Measurements from ENCODE around the gene CANT1. TPM values are rescaled to one million over a fixed set of nuclear protein-coding genes. Genes with fewer than 3 reads are reported as not detected.

The CANT1 gene
- total RNA-seq, 1 experiment from 2014 or later: 33.0 TPM

- no CpG with 5 or more reads among the region's 5 CpGs for WGBS (ENCODE audit: extremely low coverage, insufficient read length, low lambda C conversion rate)
- Histone ChIP-seq H3K4ac (ENCODE audit: low read depth, low read length) (no peak overlapping the region), H2BK15ac (ENCODE audit: low read depth, low read length) (no peak overlapping the region), H4K8ac (replicated peaks; ENCODE audit: insufficient read length, low read depth, low read length) (no peak overlapping the region), H3K27me3 (ENCODE audit: insufficient read depth, low read length) (no peaks in the 10 kb centered on the region), H3K14ac (ENCODE audit: insufficient read depth, low read length) (no peak overlapping the region), H3K18ac (ENCODE audit: insufficient read length, low read depth, low read length) (no peak overlapping the region), H2AFZ (ENCODE audit: low read length) (no peak overlapping the region), H3K23me2 (ENCODE audit: insufficient read length, low read depth, low read length, poor library complexity, severe bottlenecking) (no peaks in the 10 kb centered on the region), H3K79me2 (ENCODE audit: insufficient read depth, low read length) (no peaks in the 10 kb centered on the region), H3K9ac (ENCODE audit: extremely low read depth, insufficient read length, low read length) (no peak overlapping the region), H2AK5ac (ENCODE audit: insufficient read length, low read length) (no peak overlapping the region), H2BK12ac (ENCODE audit: insufficient read length, low read depth, low read length) (no peak overlapping the region), H4K5ac (ENCODE audit: insufficient read length, low read depth, low read length) (no peak overlapping the region), H4K20me1 (ENCODE audit: control insufficient read depth, insufficient read depth, insufficient read length) (no peaks in the 10 kb centered on the region), H2BK20ac (ENCODE audit: low read depth, low read length, poor library complexity, severe bottlenecking) (no peak overlapping the region), H3K4me1 (ENCODE audit: insufficient read depth, low read length) (no peaks in the 10 kb centered on the region), H4K91ac (ENCODE audit: insufficient read length, low read depth, low read length) (no peak overlapping the region), H3T11ph (ENCODE audit: low read length) (no peak overlapping the region), H3K23ac (ENCODE audit: insufficient read length, low read depth, low read length) (no peak overlapping the region), H3K79me1 (ENCODE audit: insufficient read depth, low read depth, low read length, poor library complexity, severe bottlenecking) (no peaks in the 10 kb centered on the region), H3K4me2 (ENCODE audit: insufficient read depth, insufficient read length, low read length) (no peak overlapping the region), H2BK5ac (ENCODE audit: insufficient read length, low read length) (no peak overlapping the region), H3K9me3 (ENCODE audit: control insufficient read depth, low read depth, low read length) (no peaks in the 10 kb centered on the region), H3K56ac (ENCODE audit: insufficient read length, low read depth, low read length) (no peak overlapping the region), H3K27ac (ENCODE audit: insufficient read length, low read depth, low read length) (no peak overlapping the region), H2BK120ac (ENCODE audit: low read depth, low read length, poor library complexity, severe bottlenecking) (no peak overlapping the region)
- no peaks in the 10 kb centered on the region; the same call in none of the 2 replicates for H3K27me3 Mint-ChIP-seq (ENCODE audit: low read depth)
- H3K36me3 Mint-ChIP-seq (ENCODE audit: insufficient read depth in 1 of 3, low read depth in 3 of 3): no peaks in the 10 kb centered on the region
- no peak overlapping the region for H3K27ac Mint-ChIP-seq
- no peak for TF ChIP-seq CTCF (conservative IDR thresholded peaks at IDR 0.05)
- no peak overlapping the region for H3K4me3 Mint-ChIP-seq
- H3K9me3 Mint-ChIP-seq: no peaks in the 10 kb centered on the region; a peak in 1 of 5 replicates
- DNase-seq: no peak
- peaks cover 0 to 7% of the 10 kb centered on the region in 2 experiments; a peak in 2 of 4 replicates for H3K4me1 Mint-ChIP-seq
Observed at GRCh38 chr17:78960928-78961327, 48.6 kb downstream of the CANT1 start.
